Endodermal cell (in vitro differentiated cells): ENCODE data around the gene BCKDHA. TPM values are rescaled to one million over a fixed set of nuclear protein-coding genes. Genes with fewer than 3 reads are reported as not detected.

Source experiments
- DNase-seq: peaks from one replicate; pipeline ENCODE4 v3.0.0-alpha.2; 2017
- H3K27ac ChIP-seq: 2 replicates; pipeline ENCODE4 v1.5.1; 2013; ENCODE audit warnings: mild to moderate bottlenecking, low read depth, low read length, moderate library complexity
- H3K27me3 ChIP-seq: 2 replicates; pipeline ENCODE4 v1.6.1; 2013; ENCODE audit warnings: mild to moderate bottlenecking, low read length, moderate library complexity; ENCODE audit not compliant: insufficient read depth, control insufficient read depth, poor library complexity, severe bottlenecking
- H3K36me3 ChIP-seq: 2 replicates; pipeline ENCODE4 v1.7.0; 2013; ENCODE audit warnings: mild to moderate bottlenecking, low read length, moderate library complexity; ENCODE audit not compliant: control insufficient read depth, insufficient read depth
- H3K4me1 ChIP-seq: one replicate; pipeline ENCODE4 v1.7.0; 2013; ENCODE audit warnings: low read length; ENCODE audit not compliant: control insufficient read depth, insufficient read depth
- H3K4me3 ChIP-seq: 2 replicates; pipeline ENCODE4 v1.5.1; 2013; ENCODE audit warnings: mild to moderate bottlenecking, low read length, moderate library complexity
- H3K9ac ChIP-seq: 2 replicates; pipeline ENCODE4 v1.6.1; 2013; ENCODE audit warnings: mild to moderate bottlenecking, low read length, moderate library complexity; ENCODE audit not compliant: poor library complexity, severe bottlenecking; ENCODE audit errors: extremely low read depth
- H3K9me3 ChIP-seq: 2 replicates; pipeline ENCODE4 v1.6.1; 2013; ENCODE audit warnings: mild to moderate bottlenecking, low read length, moderate library complexity; ENCODE audit not compliant: control insufficient read depth
- H3K27ac Mint-ChIP-seq: 2 replicates; pipeline ENCODE4 v1.8.0; 2020; ENCODE audit warnings: mixed read lengths
- H3K27me3 Mint-ChIP-seq: 2 replicates; pipeline ENCODE4 v1.8.0; 2021; ENCODE audit warnings: mild to moderate bottlenecking, mixed read lengths; ENCODE audit not compliant: insufficient read depth
- H3K36me3 Mint-ChIP-seq: 2 replicates; pipeline ENCODE4 v1.8.0; 2020; ENCODE audit warnings: low read depth, mixed read lengths
- H3K4me1 Mint-ChIP-seq: 2 replicates; pipeline ENCODE4 v1.8.0; 2020; ENCODE audit warnings: mixed read lengths
- H3K4me3 Mint-ChIP-seq: 2 replicates; pipeline ENCODE4 v1.8.0; 2020; ENCODE audit warnings: mild to moderate bottlenecking, moderate library complexity, mixed read lengths
- H3K9me3 Mint-ChIP-seq: 2 replicates; pipeline ENCODE4 v1.8.0; 2020; ENCODE audit warnings: mild to moderate bottlenecking, mixed read lengths
- CTCF ChIP-seq: fragments of 200-600 bp; sonication (generic); conservative IDR thresholded peaks from 2 replicates; pipeline ENCODE4 v1.5.0; 2021; ENCODE audit warnings: antibody characterized with exemption, mild to moderate bottlenecking
- WGBS, 2 experiments: methylation state at CpG; one replicate each; pipeline versions ENCODE4 v1.1.5 to v1.1.7; 2013; ENCODE audit warnings: missing lambda C conversion rate in 2 of 2, mixed read lengths in 1 of 2; ENCODE audit not compliant: insufficient coverage in 1 of 2, insufficient read length in 1 of 2; 5-methylcytosine and 5-hydroxymethylcytosine counted together
- total RNA-seq, 2 donors: library from RNA; stranded (reverse); fragmentation: NEBNext Ultra II Directional in 1 of 2; extraction: Animal tissue kit (Norgen Biotek cat#: 25700) in 1 of 2; gene quantifications; 2 replicates in 1 of 2; 3 replicates in 1 of 2; pipeline ENCODE4 v1.2.1, GENCODE V29; 2021

The BCKDHA gene
- total RNA-seq, 2 donors from 2014 or later, result 18.0 to 21.6 TPM

GRCh38 chr19:41426116-41426841 is 28.7 kb downstream of the BCKDHA start:
- Histone ChIP-seq H3K27ac (no peak overlapping the region), H3K4me3 (peak overlapping the region; percentile 83), H3K36me3 (peaks cover 8% of the 10 kb centered on the region), H3K9ac (no peak overlapping the region), H3K4me1 (peaks cover 4% of the 10 kb centered on the region), H3K27me3 (no peaks in the 10 kb centered on the region), H3K9me3 (no peaks in the 10 kb centered on the region)
- no peak overlapping the region for H3K27ac Mint-ChIP-seq
- H3K36me3 Mint-ChIP-seq, result peaks cover 27% of the 10 kb centered on the region
- H3K27me3 Mint-ChIP-seq, result no peaks in the 10 kb centered on the region
- H3K4me3 Mint-ChIP-seq, result peak overlapping the region; percentile 74
- TF ChIP-seq CTCF, result no peak
- peaks cover 18% of the 10 kb centered on the region for H3K4me1 Mint-ChIP-seq
- WGBS, 2 experiments, result 89 to 99% methylated on average over 24 to 36 of the region's 36 CpGs
- no peak for DNase-seq
- H3K9me3 Mint-ChIP-seq, result no peaks in the 10 kb centered on the region

GRCh38 chr19:41426952-41427646 is 29.5 kb downstream of the BCKDHA start, which contains the start of gene B3GNT8:
Gene B3GNT8, minus strand, starts transcription at chr19:41427374. Its CDS starts 596 bp downstream, at chr19:41426778.
- 11 to 26% methylated on average over 4 to 19 of the region's 19 CpGs for WGBS, 2 experiments
- H3K27ac ChIP-seq, result no peak within 1 kb of the TSS

More at GRCh38 chr19:41426952-41427646, 29.5 kb downstream of the BCKDHA start, which contains the start of gene B3GNT8:
- H3K9me3 Mint-ChIP-seq, result no peaks in the 10 kb centered on the region
- DNase-seq, result peak; percentile 96
- no peaks in the 10 kb centered on the region for H3K27me3 ChIP-seq
- H3K9me3 ChIP-seq, result no peaks in the 10 kb centered on the region
- peak within 1 kb of the TSS; percentile 70 for H3K9ac ChIP-seq
- peaks cover 18% of the 10 kb centered on the region for H3K4me1 Mint-ChIP-seq
- H3K4me3 Mint-ChIP-seq, result peak within 1 kb of the TSS; percentile 74
- peaks cover 4% of the 10 kb centered on the region for H3K4me1 ChIP-seq
- H3K27ac Mint-ChIP-seq, result peak within 1 kb of the TSS; percentile 96
- H3K36me3 Mint-ChIP-seq, result peaks cover 28% of the 10 kb centered on the region
- H3K4me3 ChIP-seq, result peak within 1 kb of the TSS; percentile 83
- no peaks in the 10 kb centered on the region for H3K27me3 Mint-ChIP-seq
- no peak for TF ChIP-seq CTCF
- peaks cover 14% of the 10 kb centered on the region for H3K36me3 ChIP-seq
